Measurements from ENCODE around the gene RHCG.

DNA sequence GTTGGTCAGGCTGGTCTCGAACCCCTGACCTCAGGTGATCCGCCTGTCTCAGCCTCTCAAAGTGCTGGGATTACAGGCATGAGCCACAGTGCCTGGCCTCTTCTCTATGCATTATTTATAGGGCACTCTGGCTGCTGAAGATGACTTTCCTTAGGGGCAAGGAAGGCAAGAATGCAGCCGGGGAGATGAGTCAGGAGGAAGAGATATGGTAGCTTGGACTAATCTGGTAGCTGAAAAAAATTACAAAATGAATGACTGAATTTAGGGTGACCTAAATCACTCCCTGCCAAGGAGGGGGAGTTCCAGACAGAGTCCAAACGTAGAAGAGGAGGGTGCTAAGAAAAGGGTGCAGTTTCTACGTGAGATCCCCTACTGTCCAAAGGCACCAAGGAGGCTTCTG is 14.2 kb downstream of the RHCG start:
- TF ChIP-seq POLR2A (IDR thresholded peaks at IDR 0.05; ENCODE audit: low read length) = no peak
- TF ChIP-seq GATA1 (IDR thresholded peaks at IDR 0.05; ENCODE audit: low read depth, low read length) = no peak
